ENCODE results near the gene AUH. TPM values are rescaled to one million over a fixed set of nuclear protein-coding genes. Genes with fewer than 3 reads are reported as not detected.

Gene AUH
- total and polyA plus RNA-seq, 2 donors from 2014 or later = 31.6 to 63.5 TPM

- Histone ChIP-seq H3K9me3 (ENCODE audit: control insufficient read depth in 2 of 3, insufficient read depth in 1 of 3, low read length in 3 of 3) (no peaks in the 10 kb centered on the region), H3K27me3 (ENCODE audit: control insufficient read depth, insufficient read depth, low read length) (no peaks in the 10 kb centered on the region), H3K36me3 (ENCODE audit: control insufficient read depth in 2 of 3, insufficient read depth in 3 of 3, low read length in 3 of 3) (peaks cover 0 to 3% (median 0%) of the 10 kb centered on the region in 3 donors), H3K27ac (ENCODE audit: low read depth in 2 of 2, low read length in 2 of 2) (no peak overlapping the region), H3K4me1 (ENCODE audit: control insufficient read depth in 2 of 3, insufficient read depth in 2 of 3, low read depth in 1 of 3, low read length in 3 of 3) (no peaks in the 10 kb centered on the region), H3K9ac (ENCODE audit: low read length in 3 of 3) (no peak overlapping the region), H3K4me3 (ENCODE audit: low read length in 3 of 3) (no peak overlapping the region)
- FAIRE-seq (no peak), DNase-seq (no peak)
- no peak for TF ChIP-seq CTCF (IDR thresholded peaks at IDR 0.05; ENCODE audit: borderline replicate concordance, extremely low read depth, insufficient read depth)
- intact Hi-C loops (cut with DNase I) = no loop called here
These were observed 75.9 kb downstream of the AUH start for GRCh38 chr9:91285729-91286353.

- Histone ChIP-seq H3K4me3 (ENCODE audit: low read length in 3 of 3) (no peak overlapping the region), H3K9ac (ENCODE audit: low read length in 3 of 3) (no peak overlapping the region), H3K9me3 (ENCODE audit: control insufficient read depth in 2 of 3, insufficient read depth in 1 of 3, low read length in 3 of 3) (no peaks in the 10 kb centered on the region), H3K27ac (ENCODE audit: low read depth in 2 of 2, low read length in 2 of 2) (no peak overlapping the region), H3K36me3 (ENCODE audit: control insufficient read depth in 2 of 3, insufficient read depth in 3 of 3, low read length in 3 of 3) (no peaks in the 10 kb centered on the region), H3K4me1 (ENCODE audit: control insufficient read depth in 2 of 3, insufficient read depth in 2 of 3, low read depth in 1 of 3, low read length in 3 of 3) (no peaks in the 10 kb centered on the region), H3K27me3 (ENCODE audit: control insufficient read depth, insufficient read depth, low read length) (no peaks in the 10 kb centered on the region)
- DNase-seq (no peak), FAIRE-seq (no peak)
- intact Hi-C loops (cut with DNase I) = no loop called here
- TF ChIP-seq CTCF (IDR thresholded peaks at IDR 0.05; ENCODE audit: borderline replicate concordance, extremely low read depth, insufficient read depth) = no peak
These were observed 79.4 kb downstream of the AUH start for GRCh38 chr9:91282292-91282691.

- no peaks in the 10 kb centered on the region for H3K27me3 ChIP-seq (ENCODE audit: control insufficient read depth, insufficient read depth, low read length)
- no peak overlapping the region for H3K4me3 ChIP-seq (ENCODE audit: low read length in 3 of 3)
- H3K9me3 ChIP-seq (ENCODE audit: control insufficient read depth in 2 of 3, insufficient read depth in 1 of 3, low read length in 3 of 3) = no peaks in the 10 kb centered on the region
- TF ChIP-seq CTCF (IDR thresholded peaks at IDR 0.05; ENCODE audit: borderline replicate concordance, extremely low read depth, insufficient read depth) = no peak
- peaks cover 0 to 8% (median 4%) of the 10 kb centered on the region in 3 donors for H3K4me1 ChIP-seq (ENCODE audit: control insufficient read depth in 2 of 3, insufficient read depth in 2 of 3, low read depth in 1 of 3, low read length in 3 of 3)
- DNase-seq (no peak), FAIRE-seq (no peak)
- H3K36me3 ChIP-seq (ENCODE audit: control insufficient read depth in 2 of 3, insufficient read depth in 3 of 3, low read length in 3 of 3) = no peaks in the 10 kb centered on the region
- H3K9ac ChIP-seq (ENCODE audit: low read length in 3 of 3) = no peak overlapping the region
- no peak overlapping the region for H3K27ac ChIP-seq (ENCODE audit: low read depth in 2 of 2, low read length in 2 of 2)
- intact Hi-C loops (cut with DNase I) = no loop called here
These were observed 82.2 kb downstream of the AUH start for GRCh38 chr9:91279296-91280204.

Measured in kidney (tissue), 14 donors.